PFSK-1 (cell line): ENCODE data around the gene CUL7.

Experiments used
- POLR2AphosphoS5 ChIP-seq: IDR thresholded peaks from 2 replicates; pipeline ENCODE4 v1.6.1; 2012; ENCODE audit warnings: low read depth, mild to moderate bottlenecking, control low read depth, low read length, moderate library complexity
- TF ChIP-seq, protein P1 (sequence below), 2 experiments: IDR thresholded peaks; 2 replicates each; pipeline versions ENCODE4 v1.6.1 to v1.8.0; 2011 to 2012; ENCODE audit warnings: low read depth in 2 of 2, low read length in 2 of 2, control low read depth in 1 of 2, inconsistent platforms in 1 of 2, mild to moderate bottlenecking in 1 of 2, moderate library complexity in 1 of 2; ENCODE audit not compliant: insufficient read depth in 1 of 2

DNA sequence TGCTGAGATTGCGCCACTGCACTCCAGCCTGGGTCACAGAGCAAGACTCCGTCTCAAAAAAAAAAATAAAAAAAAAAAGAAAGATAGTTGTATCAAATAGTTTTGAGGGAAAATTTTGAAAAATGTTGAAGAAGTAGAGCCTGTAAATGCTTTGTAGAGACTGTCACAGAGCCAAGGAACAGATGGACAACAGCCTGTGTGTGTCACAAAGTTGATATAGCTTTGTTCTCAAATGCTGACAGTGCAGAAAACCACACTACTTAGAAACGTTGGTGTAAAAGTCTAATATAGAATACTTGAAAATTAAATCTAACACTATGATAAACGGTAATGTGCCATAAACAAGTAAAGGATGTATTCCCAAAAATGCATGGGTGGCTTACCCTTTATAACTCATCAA lies 47.8 kb upstream of the CUL7 start:
- no peak for TF ChIP-seq POLR2AphosphoS5
- TF ChIP-seq, protein P1, sequence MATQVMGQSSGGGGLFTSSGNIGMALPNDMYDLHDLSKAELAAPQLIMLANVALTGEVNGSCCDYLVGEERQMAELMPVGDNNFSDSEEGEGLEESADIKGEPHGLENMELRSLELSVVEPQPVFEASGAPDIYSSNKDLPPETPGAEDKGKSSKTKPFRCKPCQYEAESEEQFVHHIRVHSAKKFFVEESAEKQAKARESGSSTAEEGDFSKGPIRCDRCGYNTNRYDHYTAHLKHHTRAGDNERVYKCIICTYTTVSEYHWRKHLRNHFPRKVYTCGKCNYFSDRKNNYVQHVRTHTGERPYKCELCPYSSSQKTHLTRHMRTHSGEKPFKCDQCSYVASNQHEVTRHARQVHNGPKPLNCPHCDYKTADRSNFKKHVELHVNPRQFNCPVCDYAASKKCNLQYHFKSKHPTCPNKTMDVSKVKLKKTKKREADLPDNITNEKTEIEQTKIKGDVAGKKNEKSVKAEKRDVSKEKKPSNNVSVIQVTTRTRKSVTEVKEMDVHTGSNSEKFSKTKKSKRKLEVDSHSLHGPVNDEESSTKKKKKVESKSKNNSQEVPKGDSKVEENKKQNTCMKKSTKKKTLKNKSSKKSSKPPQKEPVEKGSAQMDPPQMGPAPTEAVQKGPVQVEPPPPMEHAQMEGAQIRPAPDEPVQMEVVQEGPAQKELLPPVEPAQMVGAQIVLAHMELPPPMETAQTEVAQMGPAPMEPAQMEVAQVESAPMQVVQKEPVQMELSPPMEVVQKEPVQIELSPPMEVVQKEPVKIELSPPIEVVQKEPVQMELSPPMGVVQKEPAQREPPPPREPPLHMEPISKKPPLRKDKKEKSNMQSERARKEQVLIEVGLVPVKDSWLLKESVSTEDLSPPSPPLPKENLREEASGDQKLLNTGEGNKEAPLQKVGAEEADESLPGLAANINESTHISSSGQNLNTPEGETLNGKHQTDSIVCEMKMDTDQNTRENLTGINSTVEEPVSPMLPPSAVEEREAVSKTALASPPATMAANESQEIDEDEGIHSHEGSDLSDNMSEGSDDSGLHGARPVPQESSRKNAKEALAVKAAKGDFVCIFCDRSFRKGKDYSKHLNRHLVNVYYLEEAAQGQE (IDR thresholded peaks at IDR 0.05; ENCODE audit: insufficient read depth in 1 of 2, low read depth in 2 of 2, low read length in 2 of 2): no peak
